Upper lobe of right lung (tissue), 1 donor: ENCODE results near the gene CPNE7. TPM values are rescaled to one million over a fixed set of nuclear protein-coding genes. Genes with fewer than 3 reads are reported as not detected.

ENCODE experiments used
- ATAC-seq: fragments of 200-7000 bp; cut with Tn5 transposase; one replicate; pipeline ENCODE4 v1.9.1; 2020; ENCODE audit warnings: mild to moderate bottlenecking, moderate library complexity
- DNase-seq: peaks from one replicate; pipeline ENCODE4 v3.0.0-alpha.2; 2020
- H3K27ac ChIP-seq: fragments of 200-600 bp; one replicate; pipeline ENCODE4 v1.8.0; 2022
- H3K27me3 ChIP-seq: fragments of 200-600 bp; one replicate; pipeline ENCODE4 v1.8.0; 2022; ENCODE audit warnings: mild to moderate bottlenecking
- H3K36me3 ChIP-seq: fragments of 200-600 bp; one replicate; pipeline ENCODE4 v1.8.0; 2022
- H3K4me1 ChIP-seq: fragments of 200-600 bp; one replicate; pipeline ENCODE4 v1.8.0; 2022
- H3K4me3 ChIP-seq: fragments of 200-600 bp; one replicate; pipeline ENCODE4 v1.8.0; 2022; ENCODE audit warnings: mild to moderate bottlenecking
- H3K9me3 ChIP-seq: fragments of 200-600 bp; one replicate; pipeline ENCODE4 v1.8.0; 2022
- CTCF ChIP-seq: fragments of 200-600 bp; IDR thresholded peaks from one replicate; pipeline ENCODE4 v1.8.0; 2022; ENCODE audit warnings: antibody characterized with exemption
- intact Hi-C: fragments of 100-400 bp; cut with DNase I; formaldehyde crosslinking; loops from one replicate; pipeline ENCODE4 v1.11.0; 2022
- total RNA-seq: library from RNA; stranded (reverse); fragmentation: NEBNext Ultra II Directional; extraction: Animal tissue kit (Norgen Biotek cat#: 25700); gene quantifications from one replicate; pipeline ENCODE4 v1.2.1, GENCODE V29; 2021
- donor health status: DM: no; HTN: yes; CAD: no; lungs with severe emphysema.

Gene CPNE7
- total RNA-seq, 1 donor from 2014 or later = 4.8 TPM

DNA sequence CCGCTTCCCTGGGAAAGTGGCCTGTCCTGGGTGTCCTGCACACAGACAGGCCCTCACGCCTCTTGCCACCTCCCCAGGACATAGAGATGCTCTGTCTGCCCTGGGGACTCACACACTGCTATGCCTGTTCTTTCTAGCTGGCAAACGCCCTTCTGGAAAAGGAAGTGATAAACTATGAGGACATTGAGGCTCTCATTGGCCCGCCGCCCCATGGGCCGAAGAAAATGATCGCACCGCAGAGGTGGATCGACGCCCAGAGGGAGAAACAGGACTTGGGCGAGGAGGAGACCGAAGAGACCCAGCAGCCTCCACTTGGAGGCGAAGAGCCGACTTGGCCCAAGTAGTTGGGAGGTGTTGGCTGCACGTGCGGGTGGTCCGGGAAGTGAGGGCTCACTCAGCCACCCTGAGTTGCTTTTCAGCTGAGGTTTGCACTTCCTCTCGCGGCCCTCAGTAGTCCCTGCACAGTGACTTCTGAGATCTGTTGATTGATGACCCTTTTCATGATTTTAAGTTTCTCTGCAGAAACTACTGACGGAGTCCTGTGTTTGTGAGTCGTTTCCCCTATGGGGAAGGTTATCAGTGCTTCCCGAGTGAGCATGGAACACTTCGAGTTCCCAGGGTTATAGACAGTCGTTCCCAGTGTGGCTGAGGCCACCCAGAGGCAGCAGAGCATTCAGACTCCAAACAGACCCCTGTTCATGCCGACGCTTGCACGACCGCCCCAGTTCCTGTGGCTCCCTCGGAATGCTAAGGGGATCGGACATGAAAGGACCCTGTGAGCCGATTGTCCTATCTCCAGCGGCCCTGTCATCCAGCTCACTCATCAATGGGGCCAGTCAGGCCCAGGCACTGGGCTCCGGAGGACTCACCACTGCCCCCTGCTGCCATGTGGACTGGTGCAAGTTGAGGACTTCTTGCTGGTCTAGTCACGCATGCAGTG is 18.5 kb upstream of the CPNE7 start:
- H3K27me3 ChIP-seq = no peaks in the 10 kb centered on the region
- no peak overlapping the region for H3K4me3 ChIP-seq
- peak; percentile 90 for DNase-seq
- peak; percentile 80 for TF ChIP-seq CTCF
- intact Hi-C loops = no loop called here
- H3K36me3 ChIP-seq = peaks cover 61% of the 10 kb centered on the region
- H3K27ac ChIP-seq = no peak overlapping the region
- peaks cover 24% of the 10 kb centered on the region for H3K4me1 ChIP-seq
- no peaks in the 10 kb centered on the region for H3K9me3 ChIP-seq
- ATAC-seq = peak; percentile 60

GRCh38 chr16:89557690-89558490 is 17.7 kb upstream of the CPNE7 start:
- TF ChIP-seq CTCF = no peak
- DNase-seq (no peak), ATAC-seq (no peak)
- Histone ChIP-seq H3K36me3 (peaks cover 61% of the 10 kb centered on the region), H3K4me1 (peaks cover 31% of the 10 kb centered on the region), H3K27ac (no peak overlapping the region), H3K4me3 (no peak overlapping the region), H3K27me3 (no peaks in the 10 kb centered on the region), H3K9me3 (no peaks in the 10 kb centered on the region)
- intact Hi-C loops = no loop called here

DNA sequence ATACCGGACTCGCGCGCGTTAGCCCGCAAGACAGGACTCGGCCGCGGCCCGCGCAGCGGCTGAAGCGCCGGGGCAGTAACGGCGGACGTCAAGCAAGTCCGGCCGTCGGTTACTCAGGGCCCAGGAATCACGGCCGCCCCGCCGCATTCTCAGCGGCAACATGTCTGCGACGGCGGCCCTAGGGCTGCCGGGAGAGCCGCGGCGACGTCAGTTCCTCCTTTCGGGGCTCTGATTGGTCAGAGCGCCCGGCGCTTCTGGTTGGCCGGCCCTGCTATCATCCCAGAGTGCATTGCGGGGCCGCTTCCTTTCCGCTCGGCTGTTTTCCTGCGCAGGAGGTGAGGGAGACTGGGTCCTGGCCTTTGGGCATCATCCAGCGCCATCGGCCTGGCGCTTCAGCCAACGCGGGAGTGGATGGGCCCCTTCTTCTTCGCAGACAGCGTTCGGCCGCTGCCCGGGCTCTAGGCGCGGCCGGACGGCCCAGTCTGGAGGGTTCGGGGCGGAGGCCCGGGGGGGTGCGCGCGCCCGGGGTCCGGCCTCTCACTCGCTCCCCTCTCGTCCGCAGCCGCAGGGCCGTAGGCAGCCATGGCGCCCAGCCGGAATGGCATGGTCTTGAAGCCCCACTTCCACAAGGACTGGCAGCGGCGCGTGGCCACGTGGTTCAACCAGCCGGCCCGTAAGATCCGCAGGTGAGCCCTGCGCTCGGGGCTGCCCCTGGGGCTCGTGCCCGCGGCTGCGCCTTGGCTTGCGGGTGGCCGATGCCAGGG is 15.0 kb upstream of the CPNE7 start, which contains the start of gene RPL13:
Gene RPL13 (plus strand): TSS at position 305 of the 764 bp plus-strand sequence. CDS start 278 bp downstream, at position 583.
- Histone ChIP-seq H3K4me3 (peak within 1 kb of the TSS; percentile 95), H3K9me3 (no peaks in the 10 kb centered on the region), H3K4me1 (peaks cover 52% of the 10 kb centered on the region), H3K36me3 (peaks cover 55% of the 10 kb centered on the region), H3K27me3 (no peaks in the 10 kb centered on the region), H3K27ac (peak within 1 kb of the TSS; percentile 95)
- DNase-seq = peak; percentile 97
- TF ChIP-seq CTCF = no peak
- peak; percentile 95 for ATAC-seq
- intact Hi-C loops = no loop called here

DNA sequence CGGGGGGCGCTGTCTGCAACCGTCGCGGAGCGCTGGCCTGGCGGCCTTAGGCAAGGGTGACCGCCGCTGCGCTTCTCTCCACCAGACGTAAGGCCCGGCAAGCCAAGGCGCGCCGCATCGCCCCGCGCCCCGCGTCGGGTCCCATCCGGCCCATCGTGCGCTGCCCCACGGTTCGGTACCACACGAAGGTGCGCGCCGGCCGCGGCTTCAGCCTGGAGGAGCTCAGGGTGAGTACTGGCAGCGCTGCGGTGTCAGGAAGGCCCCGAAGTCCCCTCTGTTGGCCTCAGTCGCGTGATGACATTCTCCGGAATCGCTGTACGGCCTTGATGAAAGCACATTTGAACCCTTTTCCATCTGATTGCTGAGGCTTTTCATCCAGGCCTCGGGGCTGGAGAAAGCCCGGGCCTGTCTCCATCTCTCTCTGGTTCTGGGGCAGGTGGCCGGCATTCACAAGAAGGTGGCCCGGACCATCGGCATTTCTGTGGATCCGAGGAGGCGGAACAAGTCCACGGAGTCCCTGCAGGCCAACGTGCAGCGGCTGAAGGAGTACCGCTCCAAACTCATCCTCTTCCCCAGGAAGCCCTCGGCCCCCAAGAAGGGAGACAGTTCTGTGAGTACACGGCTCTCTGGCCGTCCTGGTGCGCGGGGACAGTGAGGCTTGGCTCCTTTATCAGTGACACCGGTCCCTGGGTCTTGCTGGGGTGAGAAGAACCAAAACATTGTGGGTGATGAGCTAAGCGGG is 14.2 kb upstream of the CPNE7 start:
- peaks cover 58% of the 10 kb centered on the region for H3K4me1 ChIP-seq
- no peaks in the 10 kb centered on the region for H3K9me3 ChIP-seq
- H3K27me3 ChIP-seq = no peaks in the 10 kb centered on the region
- no peak for ATAC-seq
- TF ChIP-seq CTCF = no peak
- peaks cover 48% of the 10 kb centered on the region for H3K36me3 ChIP-seq
- intact Hi-C loops = no loop called here
- no peak for DNase-seq
- peak overlapping the region; percentile 95 for H3K27ac ChIP-seq
- peak overlapping the region; percentile 95 for H3K4me3 ChIP-seq
